ENCODE data around the gene MTMR3. TPM values are rescaled to one million over a fixed set of nuclear protein-coding genes. Genes with fewer than 3 reads are reported as not detected.

MTMR3 gene
- total RNA-seq, 2 experiments from 2014 or later, result 17.6 to 22.2 TPM

- peak; percentile 39 for TF ChIP-seq CTCF (conservative IDR thresholded peaks at IDR 0.05; ENCODE audit: low read length)
- no peak for TF ChIP-seq EZH2phosphoT487 (IDR thresholded peaks at IDR 0.05; ENCODE audit: borderline replicate concordance, low read depth, low read length)
- no peaks in the 10 kb centered on the region for H4K20me1 ChIP-seq (ENCODE audit: insufficient read depth, low read length)
- CTCF ChIA-PET (ENCODE audit: unreplicated experiment), result no interaction called here
Measured at GRCh38 chr22:29994027-29994715, 111.2 kb downstream of the MTMR3 start.

DNA sequence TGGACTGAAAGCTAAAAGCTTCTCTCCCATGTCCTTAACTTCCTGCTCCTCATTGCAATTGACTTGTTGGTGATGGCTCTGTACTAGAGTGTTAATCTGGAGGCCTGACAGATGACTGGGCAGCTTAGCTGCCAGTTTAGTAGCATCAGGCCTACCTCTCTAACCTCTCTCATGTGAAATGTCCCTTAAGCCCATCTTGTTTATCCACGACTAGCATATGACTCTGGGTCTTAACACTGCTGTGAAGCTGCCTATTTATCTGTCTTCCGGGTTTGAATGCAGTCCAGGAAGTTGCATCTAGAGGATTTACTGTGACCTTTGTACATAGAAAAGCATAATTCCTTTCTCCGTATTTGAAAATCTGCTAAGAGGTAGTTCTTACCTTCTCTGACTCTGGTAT is 112.0 kb downstream of the MTMR3 start:
- no peaks in the 10 kb centered on the region for H4K20me1 ChIP-seq (ENCODE audit: insufficient read depth, low read length)
- H3K36me3 ChIP-seq (ENCODE audit: insufficient read depth, low read length), result 0 out of 2 replicates have a peak, but pooled peaks cover 8% of the 10 kb centered on the region
- no peak for TF ChIP-seq EZH2phosphoT487 (IDR thresholded peaks at IDR 0.05; ENCODE audit: borderline replicate concordance, low read depth, low read length)
- no peak for TF ChIP-seq CTCF (conservative IDR thresholded peaks at IDR 0.05; ENCODE audit: low read length)
- H3K9me3 ChIP-seq (ENCODE audit: low read length), result no peaks in the 10 kb centered on the region
- intact Hi-C loops (cut with micrococcal nuclease; ENCODE audit: unreplicated experiment), result no loop called here
- no peak overlapping the region for H3K4me2 ChIP-seq (ENCODE audit: low read length)
- no peak overlapping the region for H3K4me3 ChIP-seq (ENCODE audit: low read depth, low read length, poor library complexity, severe bottlenecking)
- H2AFZ ChIP-seq (ENCODE audit: low read length), result no peak overlapping the region
- H3K27ac ChIP-seq (ENCODE audit: low read depth, low read length, poor library complexity, severe bottlenecking), result no peak overlapping the region
- no peaks in the 10 kb centered on the region for H3K79me2 ChIP-seq (ENCODE audit: insufficient read depth, low read depth, low read length)
- H3K9me2 ChIP-seq (ENCODE audit: insufficient read depth, low read length), result no peaks in the 10 kb centered on the region
- ChIA-PET POLR2A (interaction anchor here (1.0 kb wide), 1 partner anchor 10 kb away, joined by 3 read pairs; no protein-coding TSS in a partner anchor), CTCF (ENCODE audit: unreplicated experiment) (no interaction called here)
- no peak for DNase-seq (ENCODE audit: low spot score)
- no TSS peak for BruUV-seq (replicated peaks)
- no peaks in the 10 kb centered on the region for H3K4me1 ChIP-seq (ENCODE audit: insufficient read depth, low read length, poor library complexity, severe bottlenecking)

More at GRCh38 chr22:29994027-29994715, 111.2 kb downstream of the MTMR3 start:
- Histone ChIP-seq H3K79me2 (ENCODE audit: insufficient read depth, low read depth, low read length) (no peaks in the 10 kb centered on the region), H3K9me3 (ENCODE audit: low read length) (no peaks in the 10 kb centered on the region), H3K9me2 (ENCODE audit: insufficient read depth, low read length) (no peaks in the 10 kb centered on the region), H3K4me1 (ENCODE audit: insufficient read depth, low read length, poor library complexity, severe bottlenecking) (no peaks in the 10 kb centered on the region), H2AFZ (ENCODE audit: low read length) (no peak overlapping the region), H3K4me3 (ENCODE audit: low read depth, low read length, poor library complexity, severe bottlenecking) (no peak overlapping the region), H3K27ac (ENCODE audit: low read depth, low read length, poor library complexity, severe bottlenecking) (no peak overlapping the region), H3K36me3 (ENCODE audit: insufficient read depth, low read length) (0 out of 2 replicates have a peak, but pooled peaks cover 6% of the 10 kb centered on the region), H3K4me2 (ENCODE audit: low read length) (no peak overlapping the region)
- DNase-seq (ENCODE audit: low spot score), result no peak
- POLR2A ChIA-PET, result interaction anchor here (1.0 kb wide), 1 partner anchor 9 kb away, joined by 3 read pairs; no protein-coding TSS in a partner anchor
- no TSS peak for BruUV-seq (replicated peaks)
- intact Hi-C loops (cut with micrococcal nuclease; ENCODE audit: unreplicated experiment), result no loop called here

GRCh38 chr22:29997107-29997506 is 114.1 kb downstream of the MTMR3 start:
- no peak overlapping the region for H3K4me2 ChIP-seq (ENCODE audit: low read length)
- BruUV-seq (replicated peaks), result no TSS peak
- no peaks in the 10 kb centered on the region for H3K9me3 ChIP-seq (ENCODE audit: low read length)
- no peak overlapping the region for H3K4me3 ChIP-seq (ENCODE audit: low read depth, low read length, poor library complexity, severe bottlenecking)
- POLR2A ChIA-PET, result interaction anchor here (0.5 to 1.1 kb wide), 2 partner anchors 18 to 680 kb away, joined by 3 read pairs; no protein-coding TSS in a partner anchor
- no peaks in the 10 kb centered on the region for H4K20me1 ChIP-seq (ENCODE audit: insufficient read depth, low read length)
- no peak for DNase-seq (ENCODE audit: low spot score)
- H3K4me1 ChIP-seq (ENCODE audit: insufficient read depth, low read length, poor library complexity, severe bottlenecking), result no peaks in the 10 kb centered on the region
- CTCF ChIA-PET (ENCODE audit: unreplicated experiment), result interaction anchor here (1.4 kb wide), 1 partner anchor 12 kb away, joined by 4 read pairs; no protein-coding TSS in a partner anchor
- H3K36me3 ChIP-seq (ENCODE audit: insufficient read depth, low read length), result 0 out of 2 replicates have a peak, but pooled peaks cover 8% of the 10 kb centered on the region
- H3K9me2 ChIP-seq (ENCODE audit: insufficient read depth, low read length), result no peaks in the 10 kb centered on the region
- no peaks in the 10 kb centered on the region for H3K79me2 ChIP-seq (ENCODE audit: insufficient read depth, low read depth, low read length)
- no peak overlapping the region for H2AFZ ChIP-seq (ENCODE audit: low read length)
- intact Hi-C loops (cut with micrococcal nuclease; ENCODE audit: unreplicated experiment), result no loop called here
- no peak overlapping the region for H3K27ac ChIP-seq (ENCODE audit: low read depth, low read length, poor library complexity, severe bottlenecking)
- TF ChIP-seq CTCF (conservative IDR thresholded peaks at IDR 0.05; ENCODE audit: low read length) (no peak), EZH2phosphoT487 (IDR thresholded peaks at IDR 0.05; ENCODE audit: borderline replicate concordance, low read depth, low read length) (no peak)

Data from OCI-LY7 (cell line).